HG03039 (cell line): Measurements from ENCODE around the gene PHOX2B.
"Not testable (repeated sequence)": the region's sequence is repeated elsewhere in the genome, so short reads cannot be mapped to it uniquely, and the experiment has no call there.

ENCODE experiments used
- ATAC-seq: cut with Tn5 transposase; IDR thresholded peaks from one replicate; pipeline ENCODE4 v1.9.1; 2021; ENCODE audit warnings: mild to moderate bottlenecking, moderate library complexity; ENCODE audit not compliant: unreplicated experiment

The PHOX2B gene

GRCh38 chr4:41714364-41715000, 34.0 kb downstream of the PHOX2B start:
- no peak for ATAC-seq

- no peak for ATAC-seq
These were observed 34.8 kb downstream of the PHOX2B start for GRCh38 chr4:41713768-41714167.

- ATAC-seq, result no peak
These were observed 36.1 kb downstream of the PHOX2B start for GRCh38 chr4:41712425-41712824.

- ATAC-seq, result not testable (repeated sequence)
These were observed 36.9 kb downstream of the PHOX2B start for GRCh38 chr4:41711654-41712053.

GRCh38 chr4:41709844-41710481, 38.6 kb downstream of the PHOX2B start:
- no peak for ATAC-seq

GRCh38 chr4:41703785-41704184, 44.7 kb downstream of the PHOX2B start:
- no peak for ATAC-seq

GRCh38 chr4:41702770-41703169, 45.8 kb downstream of the PHOX2B start:
- ATAC-seq, result no peak

GRCh38 chr4:41701983-41702382, 46.5 kb downstream of the PHOX2B start:
- no peak for ATAC-seq

GRCh38 chr4:41696763-41697162, 51.8 kb downstream of the PHOX2B start:
- ATAC-seq, result no peak

- no peak for ATAC-seq
These were observed 52.4 kb downstream of the PHOX2B start for GRCh38 chr4:41696131-41696530.
